Measurements from ENCODE around the gene METTL14.

The METTL14 gene

GRCh38 chr4:118734491-118735205, 49.5 kb downstream of the METTL14 start:
- H3K79me2 ChIP-seq (ENCODE audit: low read length) = no peaks in the 10 kb centered on the region
- no peaks in the 10 kb centered on the region for H4K20me1 ChIP-seq (ENCODE audit: insufficient read depth, low read length)
- no peaks in the 10 kb centered on the region for H3K27me3 ChIP-seq (ENCODE audit: low read depth, low read length)
- no peaks in the 10 kb centered on the region for H3K9me3 ChIP-seq (ENCODE audit: insufficient read depth, low read length)
- H2AFZ ChIP-seq (ENCODE audit: low read depth, low read length) = no peak overlapping the region
- TF ChIP-seq EZH2phosphoT487 (IDR thresholded peaks at IDR 0.05; ENCODE audit: low read depth) = no peak
- TF ChIP-seq, protein P1, sequence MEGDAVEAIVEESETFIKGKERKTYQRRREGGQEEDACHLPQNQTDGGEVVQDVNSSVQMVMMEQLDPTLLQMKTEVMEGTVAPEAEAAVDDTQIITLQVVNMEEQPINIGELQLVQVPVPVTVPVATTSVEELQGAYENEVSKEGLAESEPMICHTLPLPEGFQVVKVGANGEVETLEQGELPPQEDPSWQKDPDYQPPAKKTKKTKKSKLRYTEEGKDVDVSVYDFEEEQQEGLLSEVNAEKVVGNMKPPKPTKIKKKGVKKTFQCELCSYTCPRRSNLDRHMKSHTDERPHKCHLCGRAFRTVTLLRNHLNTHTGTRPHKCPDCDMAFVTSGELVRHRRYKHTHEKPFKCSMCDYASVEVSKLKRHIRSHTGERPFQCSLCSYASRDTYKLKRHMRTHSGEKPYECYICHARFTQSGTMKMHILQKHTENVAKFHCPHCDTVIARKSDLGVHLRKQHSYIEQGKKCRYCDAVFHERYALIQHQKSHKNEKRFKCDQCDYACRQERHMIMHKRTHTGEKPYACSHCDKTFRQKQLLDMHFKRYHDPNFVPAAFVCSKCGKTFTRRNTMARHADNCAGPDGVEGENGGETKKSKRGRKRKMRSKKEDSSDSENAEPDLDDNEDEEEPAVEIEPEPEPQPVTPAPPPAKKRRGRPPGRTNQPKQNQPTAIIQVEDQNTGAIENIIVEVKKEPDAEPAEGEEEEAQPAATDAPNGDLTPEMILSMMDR (IDR thresholded peaks at IDR 0.05; ENCODE audit: low read depth, low read length) = no peak
- H3K27ac ChIP-seq (ENCODE audit: low read length) = no peak overlapping the region
- no peak overlapping the region for H3K4me2 ChIP-seq (ENCODE audit: low read length)
- H3K36me3 ChIP-seq (replicated peaks; ENCODE audit: low read depth, low read length) = peaks cover 57% of the 10 kb centered on the region
- no peaks in the 10 kb centered on the region for H3K4me1 ChIP-seq (ENCODE audit: low read length)
- no peak overlapping the region for H3K4me3 ChIP-seq (ENCODE audit: low read length)
- H3K9ac ChIP-seq (ENCODE audit: low read length) = no peak overlapping the region

GRCh38 chr4:118736900-118737299, 51.7 kb downstream of the METTL14 start:
- no peak overlapping the region for H2AFZ ChIP-seq (ENCODE audit: low read depth, low read length)
- no peak overlapping the region for H3K4me3 ChIP-seq (ENCODE audit: low read length)
- no peak overlapping the region for H3K9ac ChIP-seq (ENCODE audit: low read length)
- 0 out of 2 replicates have a peak, but pooled peaks cover 5% of the 10 kb centered on the region for H4K20me1 ChIP-seq (ENCODE audit: insufficient read depth, low read length)
- H3K27ac ChIP-seq (ENCODE audit: low read length) = no peak overlapping the region
- H3K4me2 ChIP-seq (ENCODE audit: low read length) = no peak overlapping the region
- no peaks in the 10 kb centered on the region for H3K9me3 ChIP-seq (ENCODE audit: insufficient read depth, low read length)
- H3K79me2 ChIP-seq (ENCODE audit: low read length) = no peaks in the 10 kb centered on the region
- peaks cover 50% of the 10 kb centered on the region for H3K36me3 ChIP-seq (replicated peaks; ENCODE audit: low read depth, low read length)
- no peaks in the 10 kb centered on the region for H3K27me3 ChIP-seq (ENCODE audit: low read depth, low read length)
- TF ChIP-seq, protein P1 (IDR thresholded peaks at IDR 0.05; ENCODE audit: low read depth, low read length) = no peak
- TF ChIP-seq EZH2phosphoT487 (IDR thresholded peaks at IDR 0.05; ENCODE audit: low read depth) = no peak
- no peaks in the 10 kb centered on the region for H3K4me1 ChIP-seq (ENCODE audit: low read length)

GRCh38 chr4:118738090-118738489, 52.9 kb downstream of the METTL14 start:
- H3K9me3 ChIP-seq (ENCODE audit: insufficient read depth, low read length) = no peaks in the 10 kb centered on the region
- H4K20me1 ChIP-seq (ENCODE audit: insufficient read depth, low read length) = 0 out of 2 replicates have a peak, but pooled peaks cover 5% of the 10 kb centered on the region
- H3K79me2 ChIP-seq (ENCODE audit: low read length) = no peaks in the 10 kb centered on the region
- H3K36me3 ChIP-seq (replicated peaks; ENCODE audit: low read depth, low read length) = peaks cover 43% of the 10 kb centered on the region
- no peaks in the 10 kb centered on the region for H3K4me1 ChIP-seq (ENCODE audit: low read length)
- H3K27ac ChIP-seq (ENCODE audit: low read length) = no peak overlapping the region
- H2AFZ ChIP-seq (ENCODE audit: low read depth, low read length) = no peak overlapping the region
- TF ChIP-seq, protein P1 (IDR thresholded peaks at IDR 0.05; ENCODE audit: low read depth, low read length) = no peak
- no peak overlapping the region for H3K9ac ChIP-seq (ENCODE audit: low read length)
- no peaks in the 10 kb centered on the region for H3K27me3 ChIP-seq (ENCODE audit: low read depth, low read length)
- H3K4me2 ChIP-seq (ENCODE audit: low read length) = no peak overlapping the region
- H3K4me3 ChIP-seq (ENCODE audit: low read length) = no peak overlapping the region

DNA sequence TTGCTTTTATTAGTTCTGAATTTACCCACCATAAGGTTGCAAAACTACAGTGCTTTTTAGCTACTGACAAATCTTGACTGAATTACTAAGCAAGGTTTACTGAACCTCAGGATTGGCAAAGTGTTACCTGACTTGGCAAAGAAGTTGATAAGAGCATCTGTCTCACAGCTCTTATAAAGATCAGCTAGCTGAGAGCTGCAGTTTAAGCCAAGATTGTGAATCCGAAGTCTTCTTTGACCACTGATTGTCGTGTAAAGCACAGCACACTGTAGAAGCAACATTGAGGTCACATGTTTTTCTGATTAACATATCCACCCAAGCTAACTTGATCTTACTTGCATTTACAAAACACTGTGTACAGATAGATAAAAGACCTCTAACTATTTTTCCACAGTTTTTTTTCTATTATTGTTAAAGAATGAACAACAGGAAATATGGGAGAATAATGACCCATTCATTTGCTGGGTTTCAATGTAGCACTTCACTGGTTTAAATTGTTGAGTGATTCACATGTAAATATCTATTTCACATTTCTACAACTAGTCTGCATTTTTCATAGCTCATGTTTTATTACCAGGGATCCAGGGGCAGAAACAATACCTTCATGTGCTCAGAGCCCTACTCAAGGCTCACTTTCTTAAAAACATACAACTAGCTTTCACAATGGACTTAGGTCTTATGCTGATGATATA, 54.0 kb downstream of the METTL14 start:
- Histone ChIP-seq H3K27me3 (ENCODE audit: low read depth, low read length) (no peaks in the 10 kb centered on the region), H3K27ac (ENCODE audit: low read length) (no peak overlapping the region), H3K36me3 (replicated peaks; ENCODE audit: low read depth, low read length) (peaks cover 49% of the 10 kb centered on the region), H3K4me3 (ENCODE audit: low read length) (no peak overlapping the region), H3K4me2 (ENCODE audit: low read length) (no peak overlapping the region), H3K9me3 (ENCODE audit: insufficient read depth, low read length) (no peaks in the 10 kb centered on the region), H3K4me1 (ENCODE audit: low read length) (no peaks in the 10 kb centered on the region), H2AFZ (ENCODE audit: low read depth, low read length) (no peak overlapping the region), H3K79me2 (ENCODE audit: low read length) (no peaks in the 10 kb centered on the region), H3K9ac (ENCODE audit: low read length) (no peak overlapping the region), H4K20me1 (ENCODE audit: insufficient read depth, low read length) (0 out of 2 replicates have a peak, but pooled peaks cover 5% of the 10 kb centered on the region)
- no peak for TF ChIP-seq EZH2phosphoT487 (IDR thresholded peaks at IDR 0.05; ENCODE audit: low read depth)
- TF ChIP-seq, protein P1 (IDR thresholded peaks at IDR 0.05; ENCODE audit: low read depth, low read length) = no peak
